Keratinocyte (primary cell): ENCODE data around the gene DOCK3. TPM values are rescaled to one million over a fixed set of nuclear protein-coding genes. Genes with fewer than 3 reads are reported as not detected.

ENCODE experiments used
- DNase-seq: peaks from one replicate; pipeline ENCODE4 v3.0.0-alpha.2; 2011; ENCODE audit warnings: low read depth, missing footprints, low spot score
- FAIRE-seq: peaks from 2 replicates; lab custom pipeline; 2011; peaks lifted over from hg19 to GRCh38; lab: Jason Lieb, UNC
- H2AFZ ChIP-seq: 2 replicates; pipeline ENCODE4 v1.6.0; 2012; ENCODE audit warnings: low read length, control low read depth, inconsistent platforms; ENCODE audit not compliant: control insufficient read depth
- H3K27ac ChIP-seq: 2 replicates; pipeline ENCODE4 v1.5.1; 2011; ENCODE audit warnings: low read length; ENCODE audit not compliant: control insufficient read depth, insufficient read depth
- H3K27me3 ChIP-seq: 3 replicates; pipeline ENCODE4 v1.6.0; 2011; ENCODE audit warnings: low read length; ENCODE audit not compliant: control insufficient read depth, insufficient read depth; ENCODE audit errors: extremely low read depth
- H3K36me3 ChIP-seq, 2 experiments: 2 replicates in 1 of 2; 3 replicates in 1 of 2; pipeline ENCODE4 v1.5.1; 2011; ENCODE audit warnings: low read length in 2 of 2, mild to moderate bottlenecking in 1 of 2; ENCODE audit not compliant: control insufficient read depth in 2 of 2, insufficient read depth in 2 of 2; ENCODE audit errors: extremely low read depth in 1 of 2
- H3K4me1 ChIP-seq: 3 replicates; pipeline ENCODE4 v1.5.1; 2011; ENCODE audit warnings: low read length; ENCODE audit not compliant: control insufficient read depth, insufficient read depth; ENCODE audit errors: extremely low read depth
- H3K4me2 ChIP-seq: 3 replicates; pipeline ENCODE4 v1.6.0; 2011; ENCODE audit warnings: low read depth, low read length; ENCODE audit not compliant: control insufficient read depth, insufficient read depth; ENCODE audit errors: extremely low read depth
- H3K4me3 ChIP-seq, 3 experiments: fragments of 200-600 bp in 1 of 3; sonication (generic) in 1 of 3; 2 replicates in 2 of 3; 3 replicates in 1 of 3; pipeline ENCODE4 v1.5.1; 2011 to 2016; ENCODE audit warnings: low read length in 3 of 3, mild to moderate bottlenecking in 3 of 3, control low read depth in 2 of 3, inconsistent platforms in 1 of 3, low read depth in 1 of 3, mixed read lengths in 1 of 3, mixed run types in 1 of 3, moderate library complexity in 1 of 3; ENCODE audit not compliant: control insufficient read depth in 2 of 3, insufficient read depth in 2 of 3; ENCODE audit errors: extremely low read depth in 1 of 3
- H3K79me2 ChIP-seq: 2 replicates; pipeline ENCODE4 v1.6.0; 2012; ENCODE audit warnings: low read length; ENCODE audit not compliant: control insufficient read depth, insufficient read depth
- H3K9ac ChIP-seq: 3 replicates; pipeline ENCODE4 v1.6.0; 2011; ENCODE audit warnings: low read length; ENCODE audit not compliant: control insufficient read depth, insufficient read depth; ENCODE audit errors: extremely low read depth
- H3K9me1 ChIP-seq: 3 replicates; pipeline ENCODE4 v1.6.0; 2011; ENCODE audit warnings: low read length; ENCODE audit not compliant: control insufficient read depth, insufficient read depth; ENCODE audit errors: extremely low read depth
- H3K9me3 ChIP-seq: 2 replicates; pipeline ENCODE4 v1.5.1; 2012; ENCODE audit warnings: low read depth, low read length; ENCODE audit not compliant: control insufficient read depth
- H4K20me1 ChIP-seq: 3 replicates; pipeline ENCODE4 v1.6.0; 2011; ENCODE audit warnings: low read length; ENCODE audit not compliant: control insufficient read depth, insufficient read depth; ENCODE audit errors: extremely low read depth
- CTCF ChIP-seq, 3 experiments: IDR thresholded peaks in 1 of 3; conservative IDR thresholded peaks in 1 of 3; optimal IDR thresholded peaks in 1 of 3; 2 replicates in 2 of 3; 3 replicates in 1 of 3; pipeline versions ENCODE3 to v1.5.1; 2011; ENCODE audit warnings: low read length in 3 of 3, mild to moderate bottlenecking in 3 of 3, moderate library complexity in 2 of 3, control low read depth in 1 of 3, inconsistent platforms in 1 of 3; ENCODE audit not compliant: insufficient read depth in 2 of 3; ENCODE audit errors: extremely low read depth in 1 of 3
- EZH2 ChIP-seq: IDR thresholded peaks from one replicate; pipeline ENCODE4 v1.6.1; 2012; ENCODE audit warnings: inconsistent platforms, mild to moderate bottlenecking, low read length, moderate library complexity
- dilution Hi-C: fragments of 300-500 bp; cut with MboI; formaldehyde crosslinking; loops from one replicate; pipeline ENCODE4 v1.7.0; 2020; ENCODE audit warnings: low sequenced_read_pairs; ENCODE audit not compliant: extremely low pct_ligation_motif_present
- polyA plus RNA-seq, 5 experiments: library from polyadenylated mRNA; depleted of rRNA in 3 of 5; stranded (reverse) in 3 of 5; stranded (forward) in 1 of 5; unstranded in 1 of 5; fragments of >200 nt; gene quantifications; 1 replicate in 1 of 5; 2 replicates in 3 of 5; 3 replicates in 1 of 5; pipeline versions ENCODE4 v1.2.1 to v1.2.3, GENCODE V29; 2011 to 2012; ENCODE audit warnings: missing spikeins in 2 of 5, low read depth in 1 of 5, low replicate concordance in 1 of 5

DOCK3 gene
- polyA plus RNA-seq, 1 donor (not counting 4 experiments of a cell fraction or from before 2014, with no cell fraction given): 0.10 TPM

GRCh38 chr3:50630394-50630793, 44.3 kb upstream of the DOCK3 start:
- no peak overlapping the region for H3K9ac ChIP-seq
- no peaks in the 10 kb centered on the region for H3K27me3 ChIP-seq
- no peak overlapping the region for H3K27ac ChIP-seq
- no peak for TF ChIP-seq EZH2
- no peak for TF ChIP-seq CTCF (optimal IDR thresholded peaks at IDR 0.05 in 1 of 3, IDR thresholded peaks at IDR 0.05 in 1 of 3, conservative IDR thresholded peaks at IDR 0.05 in 1 of 3; ENCODE audit: extremely low read depth in 1 of 3, insufficient read depth in 2 of 3, low read length in 3 of 3)
- H3K4me2 ChIP-seq: no peak overlapping the region
- DNase-seq: no peak
- H3K4me3 ChIP-seq: no peak overlapping the region
- peaks cover 3% of the 10 kb centered on the region for H3K9me1 ChIP-seq
- peaks cover 67% of the 10 kb centered on the region for H3K4me1 ChIP-seq
- peaks cover 90% of the 10 kb centered on the region for H3K79me2 ChIP-seq
- H3K9me3 ChIP-seq: no peaks in the 10 kb centered on the region
- no peak overlapping the region for H2AFZ ChIP-seq
- no peaks in the 10 kb centered on the region for H4K20me1 ChIP-seq
- H3K36me3 ChIP-seq: peaks cover 13 to 15% of the 10 kb centered on the region in 2 experiments
- FAIRE-seq: no peak
- dilution Hi-C loops: no loop called here

DNA sequence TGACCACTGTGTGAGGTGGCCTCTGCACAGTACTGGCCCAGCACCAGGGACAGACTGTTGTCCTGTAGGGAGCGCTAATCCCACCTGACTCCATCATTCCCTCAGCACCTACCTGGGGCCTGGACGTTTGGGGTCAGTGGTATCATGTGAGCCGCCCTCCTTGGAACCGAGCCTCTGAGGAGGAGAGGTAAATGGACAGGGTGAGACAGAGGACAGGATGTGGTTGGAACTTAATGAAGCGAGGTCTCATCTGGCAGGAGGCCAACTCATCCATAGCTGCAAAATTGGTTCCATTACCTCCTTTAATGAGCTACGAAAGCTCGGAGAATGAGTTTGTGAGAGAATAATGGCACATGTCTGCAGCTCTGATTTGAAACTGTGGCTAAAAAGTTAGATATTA, 43.9 kb upstream of the DOCK3 start:
- Histone ChIP-seq H3K9me1 (peaks cover 3% of the 10 kb centered on the region), H3K36me3 (peaks cover 13 to 15% of the 10 kb centered on the region in 2 experiments), H4K20me1 (no peaks in the 10 kb centered on the region), H3K4me1 (peaks cover 62% of the 10 kb centered on the region), H3K4me2 (no peak overlapping the region), H2AFZ (no peak overlapping the region), H3K27me3 (no peaks in the 10 kb centered on the region), H3K4me3 (no peak overlapping the region), H3K27ac (no peak overlapping the region), H3K79me2 (peaks cover 87% of the 10 kb centered on the region), H3K9me3 (no peaks in the 10 kb centered on the region), H3K9ac (no peak overlapping the region)
- FAIRE-seq (peak; percentile 57), DNase-seq (no peak)
- dilution Hi-C loops: no loop called here
- TF ChIP-seq CTCF (optimal IDR thresholded peaks at IDR 0.05 in 1 of 3, IDR thresholded peaks at IDR 0.05 in 1 of 3, conservative IDR thresholded peaks at IDR 0.05 in 1 of 3; ENCODE audit: extremely low read depth in 1 of 3, insufficient read depth in 2 of 3, low read length in 3 of 3) (no peak), EZH2 (no peak)
